OCI-LY1 (cell line): Measurements from ENCODE around the gene GBF1.

Experiments
- EZH2 ChIP-seq: fragments of 200-600 bp; sonication (generic), shearing (Covaris generic); IDR thresholded peaks from 2 replicates; pipeline ENCODE4 v1.8.0; 2017; ENCODE audit warnings: borderline replicate concordance, mixed run types, mild to moderate bottlenecking, antibody characterized with exemption, low read length, moderate library complexity, mixed read lengths
- TF ChIP-seq, protein P1 (sequence below): fragments of 200-600 bp; sonication (generic), shearing (Covaris generic); IDR thresholded peaks from 2 replicates; pipeline ENCODE4 v1.5.1; 2017; ENCODE audit warnings: mild to moderate bottlenecking, antibody characterized with exemption, low read length, moderate library complexity, mixed read lengths

DNA sequence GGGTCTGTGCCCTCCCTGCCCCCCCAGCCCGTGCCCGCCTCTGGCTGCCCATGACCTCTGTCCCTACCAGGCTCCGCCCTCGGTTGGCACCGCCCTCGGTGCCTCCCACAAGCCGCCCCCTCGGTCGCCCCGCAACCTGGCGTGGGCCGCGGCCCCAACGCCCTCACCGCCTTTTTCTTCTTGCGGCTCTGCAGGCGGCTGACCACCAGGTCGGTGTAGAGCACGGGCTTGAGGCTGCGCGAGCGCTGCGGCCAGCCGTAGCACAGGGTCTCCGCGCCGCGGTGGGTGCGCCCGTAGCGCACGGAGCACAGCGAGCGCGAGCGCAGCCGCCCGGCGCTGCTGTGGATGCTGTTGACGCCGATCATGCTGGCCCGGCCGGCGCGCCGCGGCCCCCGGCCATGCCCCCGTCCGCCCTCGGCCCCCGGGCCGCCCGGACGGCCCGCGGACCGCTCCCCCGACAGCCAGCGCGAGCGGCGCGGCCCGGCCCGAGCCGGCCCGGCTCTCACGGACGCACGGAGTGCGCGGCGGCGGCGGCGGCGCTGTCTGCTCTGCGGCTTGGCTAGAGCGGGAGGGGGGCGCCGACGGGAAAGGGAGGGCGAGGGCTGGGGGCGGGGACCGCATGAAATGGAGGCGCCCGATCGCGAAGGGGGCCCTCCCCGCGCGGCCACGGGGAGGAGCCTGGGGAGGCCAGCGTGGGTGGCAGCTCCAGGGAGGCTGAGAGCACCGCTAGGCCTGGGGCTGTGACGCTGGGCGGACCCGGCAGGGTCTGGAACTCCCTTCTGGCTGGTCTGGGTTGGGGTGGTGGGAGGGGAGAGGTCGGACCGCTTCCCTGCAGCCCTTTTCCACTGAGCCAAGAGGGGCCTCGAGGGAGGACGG lies 163.6 kb downstream of the GBF1 start:
- no peak for TF ChIP-seq EZH2
- TF ChIP-seq, protein P1, sequence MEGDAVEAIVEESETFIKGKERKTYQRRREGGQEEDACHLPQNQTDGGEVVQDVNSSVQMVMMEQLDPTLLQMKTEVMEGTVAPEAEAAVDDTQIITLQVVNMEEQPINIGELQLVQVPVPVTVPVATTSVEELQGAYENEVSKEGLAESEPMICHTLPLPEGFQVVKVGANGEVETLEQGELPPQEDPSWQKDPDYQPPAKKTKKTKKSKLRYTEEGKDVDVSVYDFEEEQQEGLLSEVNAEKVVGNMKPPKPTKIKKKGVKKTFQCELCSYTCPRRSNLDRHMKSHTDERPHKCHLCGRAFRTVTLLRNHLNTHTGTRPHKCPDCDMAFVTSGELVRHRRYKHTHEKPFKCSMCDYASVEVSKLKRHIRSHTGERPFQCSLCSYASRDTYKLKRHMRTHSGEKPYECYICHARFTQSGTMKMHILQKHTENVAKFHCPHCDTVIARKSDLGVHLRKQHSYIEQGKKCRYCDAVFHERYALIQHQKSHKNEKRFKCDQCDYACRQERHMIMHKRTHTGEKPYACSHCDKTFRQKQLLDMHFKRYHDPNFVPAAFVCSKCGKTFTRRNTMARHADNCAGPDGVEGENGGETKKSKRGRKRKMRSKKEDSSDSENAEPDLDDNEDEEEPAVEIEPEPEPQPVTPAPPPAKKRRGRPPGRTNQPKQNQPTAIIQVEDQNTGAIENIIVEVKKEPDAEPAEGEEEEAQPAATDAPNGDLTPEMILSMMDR: no peak
